GM21723 (cell line): ENCODE results near the gene IQCC.

Experiments
- ATAC-seq: cut with Tn5 transposase; IDR thresholded peaks from one replicate; pipeline ENCODE4 v1.9.1; 2021; ENCODE audit warnings: mild to moderate bottlenecking, moderate library complexity; ENCODE audit not compliant: unreplicated experiment

The IQCC gene

GRCh38 chr1:32221980-32222755 is 16.7 kb downstream of the IQCC start, which contains the start of the genes EIF3I and TMEM234:
Gene EIF3I (plus strand): TSS chr1:32222407. CDS start chr1:32222442, 35 bp downstream.
Gene TMEM234 (minus strand): TSS chr1:32222353. CDS start chr1:32222322, 31 bp downstream.
- ATAC-seq, result peak; percentile 90

- no peak for ATAC-seq
Observed at GRCh38 chr1:32223683-32224082, 18.2 kb downstream of the IQCC start.

GRCh38 chr1:32224285-32224684 is 18.8 kb downstream of the IQCC start:
- ATAC-seq, result no peak

- ATAC-seq, result no peak
Observed at GRCh38 chr1:32228771-32229170, 23.3 kb downstream of the IQCC start.

GRCh38 chr1:32231843-32232432 is 26.5 kb downstream of the IQCC start:
- ATAC-seq, result no peak

GRCh38 chr1:32232558-32233304 is 27.3 kb downstream of the IQCC start:
- ATAC-seq, result no peak

- no peak for ATAC-seq
Observed at GRCh38 chr1:32234792-32235191, 29.3 kb downstream of the IQCC start.

GRCh38 chr1:32239337-32239736 is 33.9 kb downstream of the IQCC start:
- ATAC-seq, result no peak

GRCh38 chr1:32239790-32240139 is 34.3 kb downstream of the IQCC start:
- ATAC-seq, result no peak

GRCh38 chr1:32240140-32240951 is 34.9 kb downstream of the IQCC start:
- no peak for ATAC-seq

- no peak for ATAC-seq
Observed at GRCh38 chr1:32241001-32241763, 35.7 kb downstream of the IQCC start.

GRCh38 chr1:32242341-32242851 is 36.9 kb downstream of the IQCC start:
- no peak for ATAC-seq

GRCh38 chr1:32246888-32247273 is 41.4 kb downstream of the IQCC start, which contains the start of gene FAM167B:
Gene FAM167B (plus strand): TSS chr1:32247222. CDS start chr1:32247422, 200 bp downstream.
- ATAC-seq, result no peak

GRCh38 chr1:32247452-32247851 is 42.0 kb downstream of the IQCC start:
- no peak for ATAC-seq

- no peak for ATAC-seq
Observed at GRCh38 chr1:32247983-32248889, 42.8 kb downstream of the IQCC start.

GRCh38 chr1:32249831-32250525 is 44.5 kb downstream of the IQCC start:
- peak; percentile 52 for ATAC-seq

- ATAC-seq, result no peak
Observed at GRCh38 chr1:32250893-32251716, 45.6 kb downstream of the IQCC start, which contains the start of gene LCK. Gene LCK (plus strand): TSS chr1:32251265. CDS start chr1:32274330, 23,065 bp downstream.
